Prostate gland (tissue), 2 donors: ENCODE results near the gene NHERF2. TPM values are rescaled to one million over a fixed set of nuclear protein-coding genes. Genes with fewer than 3 reads are reported as not detected.

Experiments used
- DNase-seq: peaks from one replicate; pipeline ENCODE4 v3.0.0-alpha.2; 2019; ENCODE audit warnings: low spot score
- H3K27ac ChIP-seq, 2 donors: fragments of 200-600 bp; sonication (generic); 2 replicates each; pipeline ENCODE4 v1.5.1; 2017 to 2019
- H3K27me3 ChIP-seq: fragments of 200-600 bp; sonication (generic); replicated peaks from 2 replicates; pipeline ENCODE4 v1.5.1; 2019; ENCODE audit not compliant: insufficient read depth
- H3K36me3 ChIP-seq, 2 donors: fragments of 200-600 bp; sonication (generic); 1 replicate in 1 of 2; 2 replicates in 1 of 2; pipeline versions ENCODE4 v1.5.1 to v1.8.1; 2017 to 2019
- H3K4me1 ChIP-seq: fragments of 200-600 bp; sonication (generic); replicated peaks from 2 replicates; pipeline ENCODE4 v1.5.1; 2019
- H3K4me3 ChIP-seq, 2 donors: fragments of 200-600 bp; sonication (generic); 2 replicates each; pipeline ENCODE4 v1.5.1; 2017 to 2019
- H3K9me3 ChIP-seq: fragments of 200-600 bp; sonication (generic); 2 replicates; pipeline ENCODE4 v1.5.1; 2017
- CTCF ChIP-seq, 4 experiments: fragments of 200-600 bp in 2 of 4; fragments of 450-650 bp in 2 of 4; sonication (generic) in 2 of 4; IDR thresholded peaks; 1 replicate in 3 of 4; 2 replicates in 1 of 4; pipeline ENCODE4 v1.5.1; 2016 to 2019; ENCODE audit warnings: antibody characterized with exemption in 4 of 4, mild to moderate bottlenecking in 2 of 4, moderate library complexity in 2 of 4
- POLR2A ChIP-seq: fragments of 450-650 bp; IDR thresholded peaks from one replicate; pipeline ENCODE4 v1.6.1; 2016; ENCODE audit warnings: antibody characterized with exemption, mild to moderate bottlenecking
- POLR2AphosphoS5 ChIP-seq: sonication (generic); formaldehyde crosslinking; IDR thresholded peaks from one replicate; pipeline ENCODE4 v1.6.1; 2017; ENCODE audit warnings: antibody characterized with exemption
- WGBS: methylation state at CpG from one replicate; pipeline ENCODE4 v1.1.5; 2018; 5-methylcytosine and 5-hydroxymethylcytosine counted together
- intact Hi-C: fragments of 100-400 bp; cut with DNase I; formaldehyde crosslinking; loops from one replicate; pipeline ENCODE4 v1.14.2; 2022
- total RNA-seq, 2 donors: library from RNA; depleted of rRNA; stranded (reverse); fragments of >200 nt; gene quantifications; one replicate each; pipeline ENCODE4 v1.1.0, GENCODE V29; 2016

NHERF2 gene
- total RNA-seq, 2 donors from 2014 or later, result 118 to 170 TPM

GRCh38 chr16:1991135-1991551 is 35.6 kb upstream of the NHERF2 start:
- 8% methylated on average over 18 of the region's 18 CpGs for WGBS
- no peak for TF ChIP-seq CTCF (IDR thresholded peaks at IDR 0.05)
- Histone ChIP-seq H3K4me1 (peaks cover 6% of the 10 kb centered on the region), H3K27me3 (no peaks in the 10 kb centered on the region), H3K27ac (no peak overlapping the region), H3K36me3 (peaks cover 0 to 5% of the 10 kb centered on the region in 2 donors), H3K9me3 (no peaks in the 10 kb centered on the region), H3K4me3 (no peak overlapping the region)
- intact Hi-C loops, result no loop called here
- DNase-seq, result no peak

GRCh38 chr16:1991588-1991947 is 35.1 kb upstream of the NHERF2 start:
- TF ChIP-seq POLR2A (no peak), POLR2AphosphoS5 (no peak), CTCF (IDR thresholded peaks at IDR 0.05) (no peak)
- Histone ChIP-seq H3K36me3 (peaks cover 0 to under 1% of the 10 kb centered on the region in 2 donors), H3K4me1 (peaks cover 6% of the 10 kb centered on the region), H3K27me3 (no peaks in the 10 kb centered on the region), H3K4me3 (peak overlapping the region in 1 of 2 donors; percentile 28), H3K9me3 (no peaks in the 10 kb centered on the region), H3K27ac (no peak overlapping the region)
- intact Hi-C loops, result no loop called here
- 16% methylated on average over 14 of the region's 22 CpGs for WGBS
- no peak for DNase-seq

- Histone ChIP-seq H3K4me3 (peak overlapping the region in 1 of 2 donors; percentile 28), H3K36me3 (no peaks in the 10 kb centered on the region), H3K27ac (no peak overlapping the region), H3K4me1 (peaks cover 6% of the 10 kb centered on the region), H3K9me3 (no peaks in the 10 kb centered on the region), H3K27me3 (no peaks in the 10 kb centered on the region)
- peak; percentile 53 for TF ChIP-seq POLR2A
- peak in 1 of 4 experiments; percentile 4 for TF ChIP-seq CTCF (IDR thresholded peaks at IDR 0.05)
- peak; percentile 38 for TF ChIP-seq POLR2AphosphoS5
- WGBS, result 18% methylated on average over 13 of the region's 96 CpGs
- intact Hi-C loops, result no loop called here
- peak; percentile 85 for DNase-seq
Observed at GRCh38 chr16:1991948-1992703, 34.6 kb upstream of the NHERF2 start.

GRCh38 chr16:1992704-1993317 is 33.9 kb upstream of the NHERF2 start:
- no peak for DNase-seq
- H3K27ac ChIP-seq, result no peak overlapping the region
- WGBS, result 64% methylated on average over 31 of the region's 50 CpGs
- H3K36me3 ChIP-seq, result peaks cover 0 to 2% of the 10 kb centered on the region in 2 donors
- intact Hi-C loops, result no loop called here
- TF ChIP-seq CTCF (IDR thresholded peaks at IDR 0.05), result no peak
- no peak for TF ChIP-seq POLR2AphosphoS5
- no peak for TF ChIP-seq POLR2A
- no peaks in the 10 kb centered on the region for H3K9me3 ChIP-seq
- no peak overlapping the region for H3K4me3 ChIP-seq
- no peaks in the 10 kb centered on the region for H3K27me3 ChIP-seq
- H3K4me1 ChIP-seq, result peaks cover 6% of the 10 kb centered on the region

- DNase-seq, result no peak
- no peak for TF ChIP-seq POLR2A
- TF ChIP-seq CTCF (IDR thresholded peaks at IDR 0.05), result no peak
- TF ChIP-seq POLR2AphosphoS5, result no peak
- WGBS, result 69% methylated on average over 2 of the region's 2 CpGs
- Histone ChIP-seq H3K27me3 (no peaks in the 10 kb centered on the region), H3K9me3 (no peaks in the 10 kb centered on the region), H3K27ac (no peak overlapping the region), H3K4me3 (no peak overlapping the region), H3K4me1 (peaks cover 6% of the 10 kb centered on the region), H3K36me3 (peaks cover 0 to 10% of the 10 kb centered on the region in 2 donors)
- intact Hi-C loops, result no loop called here
Observed at GRCh38 chr16:1993731-1994131, 33.0 kb upstream of the NHERF2 start.
